ENCODE measurements around the gene CPS1. TPM values are rescaled to one million over a fixed set of nuclear protein-coding genes. Genes with fewer than 3 reads are reported as not detected.

Gene CPS1
- total and polyA plus RNA-seq, 2 of the 8 experiments (the other 6 are each of a cell fraction or from before 2014, with no cell fraction given), result 7.9 to 15.7 TPM

GRCh38 chr2:210568108-210568507, 11.7 kb downstream of the CPS1 start:
- H2BK20ac ChIP-seq (ENCODE audit: low read length), result no peak overlapping the region
- H3K4me1 ChIP-seq (replicated peaks in 1 of 4; ENCODE audit: control insufficient read depth in 3 of 4, insufficient read depth in 4 of 4, low read length in 3 of 4), result 0 out of 7 replicates have a peak, but pooled peaks cover 0 to 2% (median 0%) of the 10 kb centered on the region in 4 experiments
- TF ChIP-seq HDAC6 (IDR thresholded peaks at IDR 0.05; ENCODE audit: low read depth, low read length), result no peak
- no peak for TF ChIP-seq SUZ12 (IDR thresholded peaks at IDR 0.05; ENCODE audit: low read length)
- no peak for TF ChIP-seq SP1 (IDR thresholded peaks at IDR 0.05; ENCODE audit: low read depth, low read length)
- peak; percentile 84 for TF ChIP-seq TEAD4 (IDR thresholded peaks at IDR 0.05; ENCODE audit: low read depth, low read length)
- no peak for TF ChIP-seq CHD1 (IDR thresholded peaks at IDR 0.05; ENCODE audit: low read depth, low read length)
- H3K14ac ChIP-seq (ENCODE audit: insufficient read length), result no peak overlapping the region
- H3K18ac ChIP-seq (ENCODE audit: extremely low read depth, low read length), result no peak overlapping the region
- no peak overlapping the region for H2BK12ac ChIP-seq (ENCODE audit: low read depth, low read length)
- DNase-seq (ENCODE audit: low read depth in 1 of 2, low spot score in 2 of 2) (no peak), FAIRE-seq (no peak)
- H3K4me3 ChIP-seq (ENCODE audit: extremely low read depth in 1 of 4, insufficient read depth in 2 of 4, low read depth in 3 of 4, low read length in 4 of 4), result no peak overlapping the region
- H3K23ac ChIP-seq (ENCODE audit: insufficient read length), result no peak overlapping the region
- H2AFZ ChIP-seq (ENCODE audit: low read length), result no peak overlapping the region
- no peak overlapping the region for H4K8ac ChIP-seq (ENCODE audit: extremely low read depth, insufficient read depth, low read length)
- CTCF ChIA-PET (ENCODE audit: partially characterized antibody), result no interaction called here
- no peak overlapping the region for H2AK5ac ChIP-seq (ENCODE audit: low read depth, low read length)
- no peak overlapping the region for H3K9ac ChIP-seq (replicated peaks in 1 of 4; ENCODE audit: extremely low read depth in 1 of 4, low read depth in 3 of 4, low read length in 3 of 4)
- H3K79me1 ChIP-seq (ENCODE audit: low read depth, low read length), result no peaks in the 10 kb centered on the region
- no peak overlapping the region for H4K91ac ChIP-seq (replicated peaks; ENCODE audit: insufficient read length, low read length)
- POLR2A ChIA-PET (ENCODE audit: partially characterized antibody), result no interaction called here
- no peaks in the 10 kb centered on the region; the same call in 1 of the 2 replicates for H3K23me2 ChIP-seq (ENCODE audit: low read depth, low read length)
- H3K36me3 ChIP-seq (ENCODE audit: control insufficient read depth in 2 of 4, insufficient read depth in 4 of 4, low read length in 3 of 4), result no peaks in the 10 kb centered on the region
- no peak overlapping the region for H3K27ac ChIP-seq (ENCODE audit: low read depth, low read length)
- H2BK5ac ChIP-seq (ENCODE audit: low read depth, low read length), result no peak overlapping the region
- 66% methylated on average over 2 of the region's 2 CpGs; no CpG with 5 or more reads in 1 of the 2 experiments for WGBS, 2 experiments (ENCODE audit: extremely low coverage in 1 of 2, insufficient coverage in 1 of 2, insufficient read length in 1 of 2, insufficient replicate concordance in 2 of 2, low coverage in 1 of 2, low lambda C conversion rate in 2 of 2, missing lambda C conversion rate in 1 of 2)
- no peaks in the 10 kb centered on the region for H3K27me3 ChIP-seq (replicated peaks in 1 of 4; ENCODE audit: control insufficient read depth in 3 of 4, extremely low read depth in 1 of 4, insufficient read depth in 3 of 4, low read length in 3 of 4)
- no peak overlapping the region for H3K56ac ChIP-seq (replicated peaks; ENCODE audit: insufficient read length, low read depth, low read length)
- H3K4me2 ChIP-seq (ENCODE audit: insufficient read depth in 1 of 2, low read depth in 2 of 2, low read length in 2 of 2), result no peak overlapping the region
- no peaks in the 10 kb centered on the region for H4K20me1 ChIP-seq (replicated peaks in 1 of 2; ENCODE audit: control insufficient read depth in 1 of 2, insufficient read depth in 2 of 2, low read length in 2 of 2)
- H3K79me2 ChIP-seq (ENCODE audit: control insufficient read depth in 1 of 2, insufficient read depth in 2 of 2, low read length in 2 of 2), result no peaks in the 10 kb centered on the region
- H3K4ac ChIP-seq (replicated peaks; ENCODE audit: insufficient read length, low read depth, low read length), result no peak overlapping the region
- no peak overlapping the region for H2BK15ac ChIP-seq (ENCODE audit: low read length)
- no peak overlapping the region for H2BK120ac ChIP-seq (replicated peaks; ENCODE audit: low read depth, low read length)
- H3K9me3 ChIP-seq (ENCODE audit: insufficient read depth in 2 of 2, low read depth in 1 of 2, low read length in 1 of 2), result no peaks in the 10 kb centered on the region
- H4K5ac ChIP-seq (ENCODE audit: insufficient read length, low read depth, low read length), result no peak overlapping the region
